IMR-90 (cell line): ENCODE data around the gene ERAS. TPM values are rescaled to one million over a fixed set of nuclear protein-coding genes. Genes with fewer than 3 reads are reported as not detected.

ENCODE experiments used
- ATAC-seq: fragments of 200-7000 bp; cut with Tn5 transposase; 2 replicates; pipeline ENCODE4 v1.9.1; 2020; ENCODE audit warnings: low read depth, mild to moderate bottlenecking, moderate library complexity
- Bru-seq: library from RNA; stranded (reverse); fragments of 400-500 nt; gene quantifications from one replicate; lab custom pipeline; 2021; lab: Mats Ljungman, UMichigan
- BruChase-seq, 2 experiments: library from RNA; stranded (reverse); fragments of 400-500 nt; gene quantifications; one replicate each; lab custom pipeline; 2021; lab: Mats Ljungman, UMichigan
- BruUV-seq: library from RNA; stranded (reverse); fragments of 400-500 nt; replicated peaks from 2 replicates; lab custom pipeline; 2021; lab: Mats Ljungman, UMichigan
- CTCF ChIA-PET: fragments of 300-600 bp; formaldehyde crosslinking; extraction: SDS; loops from one replicate; lab custom pipeline; 2021; ENCODE audit warnings: antibody characterized with exemption; lab: Yijun Ruan, JAX
- POLR2A ChIA-PET: fragments of 300-600 bp; sonication (Branson Sonifier 250); formaldehyde crosslinking; loops from one replicate; lab custom pipeline; 2022; ENCODE audit warnings: antibody characterized with exemption; ENCODE audit not compliant: unreplicated experiment; lab: Charles Lee
- DNase-seq: peaks from one replicate; pipeline ENCODE4 v3.0.0; 2013
- H2AFZ ChIP-seq: replicated peaks from 2 replicates; pipeline ENCODE3; 2013; ENCODE audit warnings: low read length, mild to moderate bottlenecking; ENCODE audit not compliant: poor library complexity
- H2AK5ac ChIP-seq: 2 replicates; pipeline ENCODE4 v1.6.1; 2013; ENCODE audit warnings: low read depth, low read length, inconsistent platforms
- H2AK9ac ChIP-seq: replicated peaks from 2 replicates; pipeline ENCODE3; 2013; ENCODE audit warnings: mild to moderate bottlenecking, low read depth, low read length, moderate library complexity; ENCODE audit not compliant: poor library complexity
- H2BK120ac ChIP-seq: 2 replicates; pipeline ENCODE4 v1.6.1; 2013; ENCODE audit warnings: low read depth, low read length, inconsistent platforms
- H2BK15ac ChIP-seq: 3 replicates; pipeline ENCODE4 v1.6.1; 2013; ENCODE audit warnings: low read depth, low read length, inconsistent platforms
- H2BK20ac ChIP-seq: 2 replicates; pipeline ENCODE4 v1.6.1; 2013; ENCODE audit warnings: low read depth, mild to moderate bottlenecking, inconsistent platforms, low read length, moderate library complexity
- H2BK5ac ChIP-seq: 2 replicates; pipeline ENCODE4 v1.6.1; 2013; ENCODE audit warnings: mild to moderate bottlenecking, low read depth, low read length, inconsistent platforms; ENCODE audit not compliant: poor library complexity, severe bottlenecking
- H3K14ac ChIP-seq: replicated peaks from 2 replicates; pipeline ENCODE4 v1.6.1; 2013; ENCODE audit warnings: low read depth, low read length, inconsistent platforms
- H3K18ac ChIP-seq: 2 replicates; pipeline ENCODE4 v1.6.1; 2013; ENCODE audit warnings: low read depth, low read length, control low read depth
- H3K23ac ChIP-seq: 2 replicates; pipeline ENCODE4 v1.6.1; 2013; ENCODE audit warnings: low read depth, low read length, inconsistent platforms
- H3K27ac ChIP-seq: 2 replicates; pipeline ENCODE4 v1.5.1; 2013; ENCODE audit warnings: mild to moderate bottlenecking, control low read depth, low read length; ENCODE audit not compliant: insufficient read depth
- H3K27me3 ChIP-seq: 2 replicates; pipeline ENCODE4 v1.6.1; 2013; ENCODE audit warnings: low read length; ENCODE audit not compliant: control insufficient read depth, insufficient read depth
- H3K36me3 ChIP-seq: 2 replicates; pipeline ENCODE4 v1.6.1; 2013; ENCODE audit warnings: low read length, mixed read lengths; ENCODE audit not compliant: control insufficient read depth, insufficient read depth
- H3K4ac ChIP-seq: 2 replicates; pipeline ENCODE4 v1.6.1; 2013; ENCODE audit warnings: low read depth, low read length, inconsistent platforms
- H3K4me1 ChIP-seq: 2 replicates; pipeline ENCODE4 v1.6.1; 2013; ENCODE audit warnings: low read length, mixed read lengths; ENCODE audit not compliant: control insufficient read depth, insufficient read depth
- H3K4me2 ChIP-seq: 2 replicates; pipeline ENCODE4 v1.6.1; 2013; ENCODE audit warnings: low read depth, mild to moderate bottlenecking, control low read depth, low read length, moderate library complexity
- H3K4me3 ChIP-seq: 2 replicates; pipeline ENCODE4 v1.5.1; 2013; ENCODE audit warnings: low read depth, mild to moderate bottlenecking, control low read depth, low read length, moderate library complexity; ENCODE audit not compliant: insufficient read depth
- H3K56ac ChIP-seq: 2 replicates; pipeline ENCODE4 v1.6.1; 2013; ENCODE audit warnings: low read length, inconsistent platforms; ENCODE audit not compliant: insufficient read depth; ENCODE audit errors: extremely low read depth
- H3K79me1 ChIP-seq, 2 experiments: 2 replicates each; pipeline ENCODE4 v1.6.1; 2013; ENCODE audit warnings: low read length in 2 of 2, inconsistent platforms in 1 of 2, low read depth in 1 of 2
- H3K9ac ChIP-seq: 2 replicates; pipeline ENCODE4 v1.6.1; 2013; ENCODE audit warnings: low read depth, low read length, control low read depth
- H3K9me1 ChIP-seq: 2 replicates; pipeline ENCODE4 v1.6.1; 2013; ENCODE audit warnings: low read length, inconsistent platforms; ENCODE audit not compliant: insufficient read depth
- H3K9me3 ChIP-seq: 2 replicates; pipeline ENCODE4 v1.6.1; 2013; ENCODE audit warnings: low read length; ENCODE audit not compliant: control insufficient read depth, insufficient read depth
- H4K20me1 ChIP-seq: 2 replicates; pipeline ENCODE4 v1.6.1; 2013; ENCODE audit warnings: low read length, inconsistent platforms; ENCODE audit not compliant: insufficient read depth
- H4K5ac ChIP-seq: 2 replicates; pipeline ENCODE4 v1.6.1; 2013; ENCODE audit warnings: mild to moderate bottlenecking, low read depth, low read length, control low read depth
- H4K8ac ChIP-seq, 2 experiments: 2 replicates each; pipeline ENCODE4 v1.6.1; 2013; ENCODE audit warnings: low read depth in 2 of 2, low read length in 2 of 2, control low read depth in 1 of 2, inconsistent platforms in 1 of 2
- H4K91ac ChIP-seq: 2 replicates; pipeline ENCODE4 v1.6.1; 2013; ENCODE audit warnings: low read depth, low read length, inconsistent platforms; ENCODE audit not compliant: insufficient read depth
- CEBPB ChIP-seq: IDR thresholded peaks from 2 replicates; pipeline ENCODE4 v1.6.1; 2012; ENCODE audit warnings: low read depth, low read length, improper control_type of control experiment
- CTCF ChIP-seq: conservative IDR thresholded peaks from 2 replicates; pipeline ENCODE4 v1.5.1; 2012; ENCODE audit warnings: mild to moderate bottlenecking, low read depth, low read length, improper control_type of control experiment
- MAFK ChIP-seq: IDR thresholded peaks from 2 replicates; pipeline ENCODE4 v1.6.1; 2012; ENCODE audit warnings: low read depth, low read length, improper control_type of control experiment
- MAZ ChIP-seq: IDR thresholded peaks from 2 replicates; pipeline ENCODE4 v1.6.1; 2012; ENCODE audit warnings: low read depth, mild to moderate bottlenecking, low read length, improper control_type of control experiment, moderate library complexity, borderline replicate concordance
- MXI1 ChIP-seq: IDR thresholded peaks from 2 replicates; pipeline ENCODE4 v1.6.1; 2012; ENCODE audit warnings: low read depth, mild to moderate bottlenecking, low read length, moderate library complexity, borderline replicate concordance
- NFE2L2 ChIP-seq: fragments of 150-350 bp; IDR thresholded peaks from 2 replicates; pipeline ENCODE4 v1.6.1; 2016; ENCODE audit warnings: low read depth, mild to moderate bottlenecking, low read length
- POLR2A ChIP-seq: IDR thresholded peaks from 2 replicates; pipeline ENCODE4 v1.6.1; 2012; ENCODE audit warnings: mild to moderate bottlenecking, low read depth, low read length
- RAD21 ChIP-seq: IDR thresholded peaks from 2 replicates; pipeline ENCODE4 v1.6.1; 2012; ENCODE audit warnings: low read length, improper control_type of control experiment
- SMC3 ChIP-seq: fragments of 150-350 bp; IDR thresholded peaks from 2 replicates; pipeline ENCODE4 v1.6.1; 2016; ENCODE audit warnings: low read depth, mild to moderate bottlenecking, antibody characterized with exemption, low read length, moderate library complexity
- USF2 ChIP-seq: fragments of 150-350 bp; IDR thresholded peaks from 2 replicates; pipeline ENCODE4 v1.6.1; 2017; ENCODE audit warnings: mild to moderate bottlenecking, antibody characterized with exemption, low read length, low read depth
- WGBS, 2 experiments: methylation state at CpG; one replicate each; pipeline versions ENCODE4 v1.1.5 to v1.1.7; 2013; ENCODE audit warnings: missing lambda C conversion rate in 2 of 2; ENCODE audit not compliant: insufficient read length in 1 of 2; ENCODE audit errors: extremely low coverage in 2 of 2; 5-methylcytosine and 5-hydroxymethylcytosine counted together
- dilution Hi-C: fragments of 300-500 bp; cut with HindIII; formaldehyde crosslinking; loops from one replicate; pipeline ENCODE4 v1.14.3; 2018; ENCODE audit warnings: low sequenced_read_pairs; ENCODE audit not compliant: unreplicated experiment
- in situ Hi-C: fragments of 300-500 bp; cut with MboI; formaldehyde crosslinking; loops from 3 replicates; pipeline ENCODE4 v1.14.3; 2019; ENCODE audit warnings: low sequenced_read_pairs, inconsistent platforms, mixed read lengths
- intact Hi-C: fragments of 100-400 bp; cut with micrococcal nuclease; formaldehyde crosslinking; loops from 2 replicates; pipeline ENCODE4 v1.10.0; 2022
- long read RNA-seq: library from polyadenylated mRNA; unstranded; transcript quantifications from one replicate; pipeline ENCODE4 v2.0.0, GENCODE V29; 2021; ENCODE audit not compliant: unreplicated experiment
- polyA plus RNA-seq, 3 experiments: library from polyadenylated mRNA; depleted of rRNA; stranded (reverse); fragments of >200 nt; gene quantifications; 2 replicates each; pipeline ENCODE4 v1.2.3, GENCODE V29; 2012; ENCODE audit warnings: low replicate concordance in 1 of 3
- total RNA-seq: library from RNA; depleted of rRNA; stranded (reverse); fragments of >200 nt; gene quantifications from 2 replicates; pipeline ENCODE4 v1.2.3, GENCODE V29; 2012; rRNA removed

Gene ERAS
- total RNA-seq = not detected in 2 replicates
- polyA plus RNA-seq (2012; rRNA removed) = not detected in 2 replicates
- not detected in 2 replicates for polyA plus RNA-seq (2012; cell fraction: cytosol; rRNA removed)
- 0.14 and 0.58 TPM in 2 replicates for polyA plus RNA-seq (2012; cell fraction: nucleus; rRNA removed; ENCODE audit: low replicate concordance)
- Bru-seq, nascent RNA = not detected
- not detected for BruChase-seq, experiment 1, labeled RNA remaining after a 6-hour chase
- BruChase-seq, experiment 2, labeled RNA remaining after a 2-hour chase = percentile 8 among the genes with signal in this experiment
- long read RNA-seq = 0 reads

GRCh38 chrX:48826135-48826875 lies at the start of gene ERAS:
TSS of gene ERAS (plus strand) at chrX:48826513. CDS start at chrX:48829124, 2,611 bp downstream.
- Histone ChIP-seq H2BK20ac (no peak within 1 kb of the TSS), H2BK15ac (no peak within 1 kb of the TSS), H3K23ac (no peak within 1 kb of the TSS), H3K27ac (no peak within 1 kb of the TSS), H2AK5ac (no peak within 1 kb of the TSS), H2AK9ac (no peak within 1 kb of the TSS), H3K9me1 (no peaks in the 10 kb centered on the region), H3K79me1 (no peaks in the 10 kb centered on the region), H4K91ac (no peak within 1 kb of the TSS), H3K4me2 (no peak within 1 kb of the TSS), H4K8ac (no peak within 1 kb of the TSS), H2AFZ (peak within 1 kb of the TSS; percentile 11), H3K56ac (no peak within 1 kb of the TSS; the same call in 1 of the 2 replicates), H3K14ac (no peak within 1 kb of the TSS), H4K5ac (no peak within 1 kb of the TSS), H3K4me3 (no peak within 1 kb of the TSS), H3K27me3 (peaks cover 22% of the 10 kb centered on the region), H3K9ac (no peak within 1 kb of the TSS), H4K20me1 (no peaks in the 10 kb centered on the region), H3K4ac (no peak within 1 kb of the TSS), H3K4me1 (no peaks in the 10 kb centered on the region), H3K18ac (no peak within 1 kb of the TSS), H2BK120ac (no peak within 1 kb of the TSS), H2BK5ac (no peak within 1 kb of the TSS), H3K9me3 (peaks cover 8% of the 10 kb centered on the region), H3K36me3 (peaks cover 8% of the 10 kb centered on the region; the same call in 1 of the 2 replicates)
- 48% methylated on average over 43 of the region's 67 CpGs; no CpG with 5 or more reads in 1 of the 2 experiments for WGBS, 2 experiments
- dilution Hi-C loops = no loop called here
- TF ChIP-seq MXI1 (no peak), MAFK (no peak), RAD21 (no peak), CTCF (no peak), MAZ (no peak), USF2 (no peak), SMC3 (no peak), POLR2A (no peak), NFE2L2 (no peak), CEBPB (no peak)
- intact Hi-C loops = no loop called here
- no peak for DNase-seq
- no TSS peak for BruUV-seq
- POLR2A ChIA-PET = no interaction called here
- CTCF ChIA-PET = interaction anchor here (0.6 kb wide), 1 partner anchor 41 kb away, joined by 3 read pairs; no protein-coding TSS in a partner anchor
- in situ Hi-C loops = no loop called here
- no peak for ATAC-seq
